AG09309 (cell line): Measurements from ENCODE around the gene RAPGEF5.
"Not testable (repeated sequence)": the region's sequence is repeated elsewhere in the genome, so short reads cannot be mapped to it uniquely, and the experiment has no call there.

ENCODE experiments used
- DNase-seq: peaks from one replicate; pipeline ENCODE4 v3.0.0-alpha.2; 2010; ENCODE audit warnings: low read depth
- H3K4me3 ChIP-seq: 2 replicates; pipeline ENCODE4 v1.5.1; 2011; ENCODE audit warnings: mild to moderate bottlenecking, low read depth, low read length, moderate library complexity; ENCODE audit not compliant: control insufficient read depth
- TF ChIP-seq, protein P1 (sequence below): IDR thresholded peaks from 2 replicates; pipeline ENCODE4 v1.5.1; 2011; ENCODE audit warnings: mild to moderate bottlenecking, low read depth, low read length, inconsistent platforms; ENCODE audit not compliant: insufficient read depth, control insufficient read depth; ENCODE audit errors: missing control alignments

RAPGEF5 gene

DNA sequence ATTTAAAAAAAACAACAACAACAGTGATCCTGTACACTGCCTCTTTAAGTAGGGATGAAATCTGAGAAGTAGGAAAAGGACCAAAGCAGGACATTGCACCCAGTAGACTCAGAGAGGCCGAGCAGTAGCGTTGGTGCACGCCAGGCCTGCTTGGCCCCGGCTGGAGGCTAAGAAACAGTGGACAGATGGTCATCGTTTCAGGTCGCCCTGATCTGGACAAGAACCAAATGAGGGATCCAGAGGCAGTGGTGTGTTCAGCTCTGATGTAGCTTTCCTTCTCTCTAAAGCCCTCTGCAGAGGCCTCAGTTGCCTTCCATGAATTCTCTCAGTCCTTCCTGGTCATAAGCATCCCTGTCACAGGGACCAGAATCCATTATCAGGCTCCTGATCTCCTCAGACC, 269.1 kb downstream of the RAPGEF5 start:
- no peak overlapping the region for H3K4me3 ChIP-seq
- TF ChIP-seq, protein P1, sequence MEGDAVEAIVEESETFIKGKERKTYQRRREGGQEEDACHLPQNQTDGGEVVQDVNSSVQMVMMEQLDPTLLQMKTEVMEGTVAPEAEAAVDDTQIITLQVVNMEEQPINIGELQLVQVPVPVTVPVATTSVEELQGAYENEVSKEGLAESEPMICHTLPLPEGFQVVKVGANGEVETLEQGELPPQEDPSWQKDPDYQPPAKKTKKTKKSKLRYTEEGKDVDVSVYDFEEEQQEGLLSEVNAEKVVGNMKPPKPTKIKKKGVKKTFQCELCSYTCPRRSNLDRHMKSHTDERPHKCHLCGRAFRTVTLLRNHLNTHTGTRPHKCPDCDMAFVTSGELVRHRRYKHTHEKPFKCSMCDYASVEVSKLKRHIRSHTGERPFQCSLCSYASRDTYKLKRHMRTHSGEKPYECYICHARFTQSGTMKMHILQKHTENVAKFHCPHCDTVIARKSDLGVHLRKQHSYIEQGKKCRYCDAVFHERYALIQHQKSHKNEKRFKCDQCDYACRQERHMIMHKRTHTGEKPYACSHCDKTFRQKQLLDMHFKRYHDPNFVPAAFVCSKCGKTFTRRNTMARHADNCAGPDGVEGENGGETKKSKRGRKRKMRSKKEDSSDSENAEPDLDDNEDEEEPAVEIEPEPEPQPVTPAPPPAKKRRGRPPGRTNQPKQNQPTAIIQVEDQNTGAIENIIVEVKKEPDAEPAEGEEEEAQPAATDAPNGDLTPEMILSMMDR: no peak
- DNase-seq: no peak

DNA sequence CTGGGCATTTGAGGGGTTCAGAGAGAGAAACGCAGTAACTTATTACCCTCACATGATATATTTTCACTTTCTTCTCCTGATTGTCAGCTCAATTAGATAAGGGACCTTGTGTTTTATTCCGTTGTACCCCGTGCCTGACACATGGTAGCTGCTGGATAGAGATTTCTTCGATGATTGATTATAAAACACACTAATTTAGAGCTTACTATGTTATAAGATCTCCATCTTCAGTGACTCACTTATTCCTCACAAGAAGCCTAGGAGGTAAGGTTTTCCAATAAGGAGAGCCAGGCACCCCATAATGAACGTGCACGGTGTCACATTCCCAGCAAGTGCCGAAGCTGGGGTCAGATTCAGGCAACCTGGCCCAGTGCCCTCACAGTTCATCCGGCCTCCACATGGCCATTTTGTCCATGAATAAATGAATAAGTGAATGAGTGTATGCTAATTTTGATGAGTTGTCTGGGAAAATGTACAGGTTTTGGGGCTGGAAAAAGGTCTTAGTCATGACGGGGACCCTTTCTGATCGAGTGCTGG, 273.2 kb downstream of the RAPGEF5 start:
- DNase-seq: no peak
- peak overlapping the region; percentile 71 for H3K4me3 ChIP-seq

DNA sequence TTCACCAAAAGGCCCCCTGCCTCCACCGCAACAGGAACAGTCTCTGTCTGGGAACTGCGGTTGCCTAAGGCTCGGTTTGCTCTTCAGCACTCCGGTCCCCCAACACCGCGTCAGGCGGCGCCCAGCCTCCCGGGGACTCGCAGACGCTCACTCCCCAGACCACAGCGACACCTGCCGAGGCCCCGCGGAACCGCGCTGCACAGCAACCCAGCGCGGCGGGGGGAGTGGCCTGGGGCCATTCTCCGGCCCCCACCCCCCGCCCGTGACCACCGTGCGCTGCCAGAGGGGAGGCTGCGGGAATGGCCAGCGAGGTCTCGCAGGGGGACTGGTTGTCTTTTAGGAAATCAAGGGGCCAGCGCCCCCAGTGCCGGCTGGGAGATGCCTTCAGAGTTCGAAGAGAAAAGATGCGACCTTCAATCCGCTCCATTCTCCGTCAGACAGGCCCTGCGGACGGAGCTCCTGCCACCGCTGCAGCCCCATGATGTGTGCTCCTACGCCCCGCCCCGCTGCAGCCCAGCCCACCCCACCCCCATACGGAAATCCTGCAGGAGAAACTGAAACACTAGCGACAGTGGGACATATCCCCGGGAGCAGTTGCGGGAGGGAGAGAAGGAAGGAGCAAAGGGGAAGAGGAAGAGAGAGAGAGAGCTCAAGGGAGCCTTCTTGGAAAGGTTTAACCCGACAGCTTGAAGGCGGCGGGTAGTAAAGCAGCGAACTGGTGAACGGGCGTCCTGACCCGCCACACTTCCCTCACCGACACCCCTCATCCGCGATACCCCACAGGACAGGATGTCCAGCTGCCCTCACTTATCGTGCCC, 273.9 kb downstream of the RAPGEF5 start:
- H3K4me3 ChIP-seq: peak overlapping the region; percentile 71
- TF ChIP-seq, protein P1: peak; percentile 88
- DNase-seq: peak; percentile 27

More for the DNA sequence above, 273.2 kb downstream of the RAPGEF5 start:
- TF ChIP-seq, protein P1: no peak

DNA sequence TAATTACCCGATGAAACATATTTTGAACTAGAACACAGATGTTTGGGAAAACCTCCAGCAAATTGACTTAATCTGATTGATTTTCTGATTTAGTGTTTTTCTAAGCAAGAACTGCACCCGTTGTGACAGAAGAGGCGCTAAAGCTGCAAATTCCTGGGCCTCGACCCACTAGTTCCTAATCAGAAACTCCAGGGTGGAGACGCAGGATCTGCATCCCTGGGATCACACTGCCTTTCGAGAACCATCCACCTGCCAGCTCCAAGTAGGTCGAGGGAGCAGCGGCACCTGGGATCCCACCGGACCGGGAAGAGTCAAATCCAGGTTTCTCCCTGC, 274.4 kb downstream of the RAPGEF5 start:
- no peak for DNase-seq
- H3K4me3 ChIP-seq: peak overlapping the region; percentile 71

DNA sequence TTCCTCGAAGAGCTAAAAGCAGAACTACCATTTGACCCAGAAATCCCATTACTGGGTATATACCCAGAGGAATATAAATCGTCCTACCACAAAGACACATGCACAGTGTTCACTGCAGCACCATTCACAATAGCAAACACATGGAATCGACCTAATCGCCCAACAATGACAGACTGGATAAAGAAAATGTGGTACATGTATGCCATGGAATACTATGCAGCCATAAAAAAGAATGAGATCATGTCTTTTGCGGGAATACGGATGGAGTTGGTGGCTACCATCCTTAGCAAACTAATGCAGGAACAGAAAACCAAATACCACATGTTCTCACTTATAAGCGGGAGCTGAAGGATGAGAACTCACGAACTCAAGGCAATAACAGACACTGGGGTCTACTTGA, 276.7 kb downstream of the RAPGEF5 start:
- not testable (repeated sequence) for DNase-seq, H3K4me3 ChIP-seq

More for the DNA sequence above, 274.4 kb downstream of the RAPGEF5 start:
- TF ChIP-seq, protein P1: no peak

DNA sequence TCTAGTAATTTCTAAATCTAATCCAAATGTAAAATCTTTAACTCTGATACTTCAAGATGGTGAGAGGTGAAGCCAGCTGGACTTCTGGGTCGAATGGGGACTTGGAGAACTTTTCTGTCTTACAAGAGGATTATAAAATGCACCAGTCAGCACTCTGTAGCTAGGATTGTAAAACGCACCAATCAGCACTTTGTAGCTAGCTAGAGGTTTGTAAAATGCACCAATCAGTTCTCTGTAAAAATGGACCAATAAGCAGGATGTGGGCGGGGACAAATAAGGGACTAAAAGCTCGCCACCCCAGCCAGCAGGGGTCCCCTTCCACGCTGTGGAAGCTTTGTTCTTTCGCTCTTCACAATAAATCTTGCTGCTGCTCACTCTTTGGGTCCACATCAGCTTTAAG, 278.1 kb downstream of the RAPGEF5 start:
- DNase-seq, H3K4me3 ChIP-seq: not testable (repeated sequence)

DNA sequence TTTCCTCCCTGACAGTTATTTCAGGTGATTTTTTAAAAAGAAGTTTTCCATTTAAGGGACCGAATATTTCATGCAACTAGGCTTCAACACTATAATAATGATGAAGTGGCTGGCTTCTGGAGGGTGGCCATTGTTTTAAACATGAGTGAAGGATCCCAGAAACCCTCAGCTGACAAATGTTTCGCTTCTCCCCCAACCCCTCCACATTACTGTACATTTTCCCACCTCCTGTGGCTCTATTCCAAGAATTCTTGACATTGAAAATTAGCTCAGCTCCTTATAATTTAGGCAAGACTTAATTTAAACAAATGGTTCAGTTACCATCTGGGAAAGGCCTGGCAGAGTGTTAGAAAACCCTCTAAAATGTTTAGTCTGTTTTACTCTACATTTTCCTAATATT, 281.4 kb downstream of the RAPGEF5 start:
- no peak overlapping the region for H3K4me3 ChIP-seq
- no peak for DNase-seq
- TF ChIP-seq, protein P1: no peak
